HG03439 (cell line): ENCODE measurements around the gene CTNNB1.

ENCODE experiments used
- ATAC-seq: cut with Tn5 transposase; IDR thresholded peaks from one replicate; pipeline ENCODE4 v1.9.1; 2021; ENCODE audit warnings: mild to moderate bottlenecking, moderate library complexity; ENCODE audit not compliant: unreplicated experiment

The CTNNB1 gene

DNA sequence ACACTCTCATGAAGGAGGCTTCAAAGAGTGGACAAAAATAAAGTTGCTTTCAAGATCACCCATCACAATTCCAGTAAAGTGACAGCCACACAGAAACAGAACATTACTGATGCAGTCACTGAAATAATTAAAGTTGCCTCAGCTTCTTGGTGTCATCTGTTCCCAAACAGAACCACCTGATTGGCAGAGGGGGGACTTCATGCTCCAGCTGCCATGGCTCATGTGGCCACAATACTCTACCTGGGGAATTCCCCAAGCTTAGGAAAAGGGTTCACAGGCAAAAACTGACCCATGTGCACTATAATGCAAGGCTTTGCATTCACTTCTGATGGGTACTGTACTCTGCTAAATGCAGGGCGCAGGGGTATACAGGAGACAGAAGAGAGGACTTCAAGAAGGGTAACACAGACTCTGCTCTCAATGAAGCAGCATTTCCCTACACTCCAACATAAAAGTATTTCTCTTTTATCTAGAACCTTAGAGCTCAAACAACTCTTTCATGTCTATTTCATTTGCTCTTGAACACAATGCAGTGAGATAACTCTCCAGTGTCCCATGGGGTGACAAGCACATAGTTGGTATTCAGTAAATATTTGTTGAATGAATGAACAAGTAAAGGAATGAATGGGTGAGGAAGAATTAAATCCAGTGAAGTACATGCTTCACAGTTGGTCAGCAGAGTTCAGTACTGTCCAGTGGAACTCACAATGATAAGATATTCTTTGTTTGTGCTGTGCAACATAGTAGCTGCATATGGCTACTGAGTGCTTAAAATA lies 8.6 kb upstream of the CTNNB1 start:
- no peak for ATAC-seq

DNA sequence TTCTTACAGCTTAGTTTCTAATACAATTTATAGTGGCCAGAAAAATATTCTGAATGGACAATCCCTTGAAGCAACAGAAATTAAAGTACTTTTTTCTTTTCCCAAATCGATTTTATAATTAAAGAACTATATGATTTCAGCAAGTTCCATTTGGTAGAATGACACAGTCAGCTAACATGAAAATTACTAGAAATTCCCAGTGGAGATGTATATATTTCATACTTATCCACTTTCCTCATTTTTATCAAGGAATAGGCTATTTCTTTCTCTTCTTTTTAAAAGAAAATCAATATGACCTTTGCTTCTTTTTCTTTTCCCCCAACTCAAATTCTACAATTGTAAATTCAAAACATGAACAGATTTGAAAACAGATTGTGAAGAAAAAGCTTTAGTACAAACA lies 6.4 kb upstream of the CTNNB1 start:
- no peak for ATAC-seq

DNA sequence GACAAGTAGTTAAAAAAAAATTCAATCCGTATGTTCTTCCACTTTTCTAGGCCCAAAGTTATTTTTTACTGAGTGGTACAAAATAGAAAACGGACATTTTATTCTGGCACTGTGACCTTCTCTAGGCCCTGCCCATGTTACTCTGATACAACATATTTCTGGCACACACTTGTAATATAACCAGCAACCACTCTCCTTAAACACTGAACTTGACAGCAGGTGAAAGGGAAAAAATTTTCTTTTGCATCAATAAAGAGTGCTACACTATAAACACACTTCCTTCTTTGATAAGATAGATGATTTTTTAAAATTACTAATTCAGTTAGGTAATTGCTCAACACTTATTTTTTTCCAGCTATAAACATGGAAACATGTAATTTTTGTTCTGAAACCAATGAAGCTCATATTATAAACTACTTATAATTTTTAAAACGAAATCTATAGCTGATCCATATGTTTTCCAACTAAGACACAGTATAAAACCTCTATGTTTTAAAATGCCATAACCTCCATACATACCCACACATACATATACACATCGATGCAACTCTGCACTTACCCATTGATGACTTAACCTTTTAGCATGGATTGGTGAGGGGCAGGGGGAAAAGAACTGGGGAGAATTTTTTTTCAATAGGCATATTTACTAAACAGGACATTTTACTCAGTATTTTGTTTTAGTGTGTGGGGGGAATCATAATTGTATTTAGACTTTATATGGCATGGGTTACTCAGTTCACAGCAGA lies 5.3 kb upstream of the CTNNB1 start:
- ATAC-seq, result no peak

DNA sequence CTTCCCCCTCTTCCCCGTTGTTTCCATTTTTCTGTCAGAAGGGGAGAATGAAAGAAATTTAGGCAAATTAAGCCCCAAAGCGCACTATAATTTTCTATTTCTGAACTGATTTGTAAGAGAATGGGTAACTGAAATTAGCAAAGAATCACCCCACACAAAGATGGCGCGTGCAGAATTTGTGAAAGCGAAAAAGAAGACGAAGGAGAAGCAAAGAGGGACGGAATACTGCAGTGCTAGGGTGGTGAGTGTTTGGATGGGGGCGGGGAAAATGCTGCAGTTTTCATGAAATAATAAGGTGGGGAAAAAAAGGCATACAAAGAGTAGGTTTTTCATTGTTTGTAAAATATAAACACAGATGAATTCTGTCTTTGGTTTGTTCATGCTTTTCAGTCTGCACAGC lies 4.6 kb upstream of the CTNNB1 start:
- no peak for ATAC-seq

DNA sequence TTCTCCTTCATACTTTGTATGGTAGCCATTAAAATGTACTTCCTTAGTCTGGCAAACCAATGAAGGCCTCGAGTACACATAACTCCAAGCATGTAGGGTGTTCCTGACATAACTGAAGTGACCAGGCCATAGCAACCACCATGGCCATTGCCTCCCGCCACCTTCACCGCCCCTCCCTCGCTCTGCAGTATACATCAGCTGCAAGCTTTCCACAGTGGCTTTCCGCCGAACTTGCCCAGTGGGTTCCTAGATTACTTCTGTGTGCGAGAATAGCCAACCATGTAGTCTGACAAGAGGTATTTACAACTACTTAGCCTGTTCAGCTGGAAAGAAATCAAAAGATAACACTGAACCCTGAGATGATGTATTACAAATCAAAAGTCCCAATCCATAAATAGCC lies 3.4 kb upstream of the CTNNB1 start:
- ATAC-seq, result no peak

DNA sequence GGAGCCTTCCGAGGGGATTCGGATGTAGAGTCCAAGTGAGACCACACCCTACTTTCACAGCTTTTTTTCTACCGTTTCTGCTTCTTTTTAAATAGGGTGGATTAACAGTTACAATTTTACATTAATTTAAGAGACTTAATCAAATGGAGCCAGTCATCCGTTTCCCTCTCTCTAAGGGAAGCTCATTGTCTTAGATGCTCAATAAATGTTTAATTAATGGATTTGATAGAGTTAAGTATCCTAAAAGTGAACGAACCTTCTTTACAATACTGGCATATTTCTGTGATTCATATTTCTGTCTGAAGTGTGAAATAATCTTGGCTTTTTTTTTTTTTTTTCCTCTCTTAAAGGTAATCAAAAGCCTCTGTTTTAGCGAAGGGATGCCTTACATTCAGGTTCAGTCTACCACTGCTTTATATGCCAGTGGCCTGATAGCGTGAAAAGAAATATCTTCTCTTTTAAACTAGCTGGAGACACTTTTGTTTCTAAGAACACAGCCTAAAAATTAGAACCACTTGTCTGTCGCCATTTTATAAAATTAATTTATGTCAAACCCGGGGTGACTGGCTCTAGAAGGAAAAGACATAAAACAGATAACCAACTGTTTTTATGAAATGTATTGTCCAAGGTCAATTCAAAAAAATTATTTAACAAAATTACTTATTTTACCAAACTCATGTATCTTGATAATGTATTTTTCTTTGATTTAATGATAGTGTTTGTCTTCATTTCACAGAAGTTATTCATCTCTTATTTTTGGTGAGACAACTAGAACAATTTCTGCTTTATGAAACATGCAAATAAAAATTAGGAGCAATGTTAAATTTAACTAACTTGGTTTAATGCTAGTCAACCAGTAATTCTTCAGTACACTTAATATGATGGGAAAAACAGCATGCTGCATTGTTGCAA lies 2.5 kb upstream of the CTNNB1 start:
- ATAC-seq, result no peak

DNA sequence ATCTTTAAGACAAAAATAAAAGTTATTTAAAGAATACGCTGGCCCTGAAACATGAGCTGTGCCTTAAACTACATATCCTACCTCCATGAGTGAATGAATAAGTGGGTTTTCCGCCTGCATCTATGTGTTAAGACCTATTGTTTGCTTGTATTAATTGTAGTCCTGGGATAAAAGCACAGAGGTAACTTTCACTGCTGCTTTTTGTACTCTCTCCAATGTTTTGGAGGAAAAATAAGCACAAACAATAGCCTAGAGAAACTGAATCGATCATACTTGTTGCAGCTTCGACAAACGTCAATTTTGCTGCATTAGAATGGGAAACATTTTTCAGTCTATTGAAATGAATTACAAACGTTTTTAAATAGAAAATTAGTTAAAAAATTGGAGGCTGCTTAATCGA lies 1.3 kb upstream of the CTNNB1 start:
- ATAC-seq, result no peak

DNA sequence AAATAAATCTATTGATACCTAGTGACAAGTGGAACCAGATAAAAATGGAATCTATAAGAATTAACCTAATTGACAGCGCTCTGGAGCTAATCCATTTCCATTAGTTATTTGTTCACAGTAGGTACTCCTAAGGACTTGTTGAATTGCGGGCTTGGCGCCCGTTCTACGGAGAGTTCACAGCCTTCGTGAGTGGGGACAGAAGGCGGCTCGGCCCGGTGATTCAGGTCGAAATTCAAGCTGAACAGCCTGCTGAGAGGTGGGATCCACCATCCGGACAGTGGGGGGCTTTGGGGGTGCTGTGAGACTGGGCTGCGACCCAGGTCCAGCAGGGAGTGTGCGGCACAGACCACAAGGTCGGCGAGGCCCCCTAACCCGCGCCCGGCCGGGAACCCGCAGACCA lies 779 bp upstream of the CTNNB1 start:
- no peak for ATAC-seq

DNA sequence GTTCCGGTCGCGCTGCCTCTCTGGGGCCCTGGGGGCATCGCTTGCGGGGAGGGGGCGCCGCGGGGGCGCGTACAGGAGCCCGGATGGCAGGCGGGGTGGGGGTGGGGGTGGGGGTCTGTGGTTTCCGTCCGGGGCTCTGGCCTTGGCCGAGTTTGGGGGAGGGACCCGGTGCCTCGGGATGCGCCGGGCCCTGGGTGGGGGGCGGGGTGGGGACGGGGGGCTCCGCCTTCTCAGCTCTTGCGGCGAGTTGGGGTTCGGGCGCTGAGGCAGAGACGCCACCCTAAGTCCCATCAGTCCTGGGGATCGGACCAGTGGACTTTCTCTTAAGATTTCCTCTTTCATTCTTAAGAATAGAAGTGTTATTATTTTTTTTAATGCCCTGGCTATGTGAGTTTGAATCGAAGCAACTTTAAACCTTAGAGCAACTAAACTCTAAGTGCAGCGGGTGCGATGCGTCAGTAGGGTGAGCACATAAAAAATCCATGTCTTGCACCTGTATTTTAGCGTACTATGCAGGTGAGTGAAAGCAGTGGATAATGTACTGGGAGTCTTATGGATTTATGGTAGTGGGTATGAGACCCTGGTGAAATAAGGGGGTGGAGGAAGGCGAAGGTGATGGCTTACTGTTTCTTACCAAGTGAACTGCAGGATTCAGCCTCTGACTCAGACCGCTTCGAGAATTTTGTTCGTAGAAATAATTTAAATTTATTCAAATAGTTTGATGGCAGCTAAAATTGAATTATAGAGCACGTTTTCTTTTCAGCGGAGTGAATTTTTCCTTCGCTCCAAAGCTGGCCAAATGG lies 762 bp downstream of the CTNNB1 start:
- ATAC-seq, result no peak

DNA sequence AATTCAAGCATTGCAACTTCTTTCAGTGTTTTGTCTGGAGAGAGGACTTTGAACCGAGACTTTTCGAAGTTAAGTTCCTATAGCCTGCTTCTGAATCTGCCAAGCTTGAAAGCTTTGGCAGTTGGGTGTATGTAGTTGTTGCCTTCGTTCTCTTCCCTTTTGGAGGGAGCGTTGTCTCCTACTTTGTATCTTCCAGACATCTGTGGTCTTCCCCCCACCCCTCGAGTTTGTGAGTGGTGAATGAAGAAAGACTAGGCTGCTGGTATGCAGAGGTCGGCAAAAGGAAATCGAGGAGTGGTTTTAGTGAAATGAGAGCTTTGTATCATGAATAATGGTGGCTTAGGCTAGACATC lies 1.3 kb downstream of the CTNNB1 start:
- ATAC-seq, result no peak

DNA sequence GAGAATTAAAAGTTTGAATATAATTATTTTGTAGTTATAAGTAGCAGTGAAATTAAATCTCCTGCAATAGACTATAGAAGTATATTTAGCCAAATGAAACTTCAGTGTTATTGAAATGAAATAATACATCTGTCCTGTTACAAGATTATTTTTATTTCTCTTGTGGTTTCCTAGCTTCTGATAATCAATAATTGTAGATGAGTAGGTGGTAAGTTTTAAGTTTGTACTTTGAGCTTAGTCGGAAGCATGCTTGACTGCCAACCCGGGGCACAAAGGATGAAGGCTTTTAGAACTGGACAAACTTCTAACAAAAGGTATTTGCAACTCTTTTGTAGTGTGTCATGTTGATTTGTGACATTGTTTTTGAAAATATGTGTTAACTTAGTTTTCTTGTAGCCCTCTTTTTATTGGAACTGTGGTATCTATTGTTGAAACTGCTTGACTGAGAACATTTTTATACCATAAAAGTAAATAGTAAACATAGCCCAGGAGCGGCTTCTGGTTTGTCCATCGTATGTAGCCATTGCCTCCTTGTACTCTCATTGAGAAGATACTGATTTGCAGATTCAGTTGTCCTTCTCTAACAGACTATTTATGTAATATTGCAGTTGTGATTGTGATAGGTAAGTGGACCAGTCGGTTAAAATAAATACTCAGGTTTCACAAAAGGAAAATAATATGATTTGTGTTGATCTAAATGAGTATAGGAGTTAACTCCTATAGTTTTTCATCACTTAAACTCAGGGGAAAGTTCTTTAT lies 2.9 kb downstream of the CTNNB1 start:
- no peak for ATAC-seq

DNA sequence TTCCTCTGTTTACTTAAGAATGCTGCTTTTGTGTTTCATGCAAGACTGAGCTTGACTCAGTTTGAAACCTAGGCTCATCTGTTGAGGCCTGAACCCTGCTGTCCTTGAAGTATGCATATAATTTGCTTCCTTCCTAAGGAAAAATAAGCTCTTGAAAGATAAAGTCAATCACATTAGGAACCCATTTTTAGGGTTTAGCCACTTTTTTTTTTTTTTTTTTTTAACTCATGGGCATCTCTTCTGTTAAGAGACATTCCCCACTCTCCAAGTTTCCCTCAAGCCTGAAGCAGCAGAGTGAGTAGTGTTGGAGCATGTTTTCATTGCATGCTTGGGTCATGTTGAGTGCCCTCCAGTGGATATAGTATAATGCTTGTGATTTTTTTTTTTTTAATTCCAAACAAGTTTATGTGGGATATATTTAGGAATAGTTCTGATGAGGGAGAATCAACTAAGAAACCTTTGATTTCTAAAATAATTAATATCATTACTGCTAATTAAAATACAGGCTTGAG lies 3.6 kb downstream of the CTNNB1 start:
- ATAC-seq, result no peak

DNA sequence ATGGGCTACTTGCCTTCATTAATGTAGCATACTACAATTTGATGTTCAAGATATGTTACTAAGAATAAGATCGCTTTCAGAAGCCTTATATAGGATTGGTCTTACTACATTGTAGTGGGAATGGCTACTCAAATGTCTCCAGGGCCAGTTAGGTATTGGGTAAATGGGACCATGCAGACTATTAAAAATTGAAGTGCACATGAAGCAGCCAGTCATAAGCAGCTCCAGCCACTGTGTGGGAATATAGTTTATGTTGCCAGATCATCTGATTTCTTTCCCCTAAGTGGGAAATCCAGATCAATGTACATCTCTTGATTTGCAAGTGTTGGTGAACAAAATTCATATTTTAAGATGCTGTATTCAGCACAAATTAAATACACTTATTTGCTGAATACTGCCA lies 5.1 kb downstream of the CTNNB1 start:
- ATAC-seq, result no peak

DNA sequence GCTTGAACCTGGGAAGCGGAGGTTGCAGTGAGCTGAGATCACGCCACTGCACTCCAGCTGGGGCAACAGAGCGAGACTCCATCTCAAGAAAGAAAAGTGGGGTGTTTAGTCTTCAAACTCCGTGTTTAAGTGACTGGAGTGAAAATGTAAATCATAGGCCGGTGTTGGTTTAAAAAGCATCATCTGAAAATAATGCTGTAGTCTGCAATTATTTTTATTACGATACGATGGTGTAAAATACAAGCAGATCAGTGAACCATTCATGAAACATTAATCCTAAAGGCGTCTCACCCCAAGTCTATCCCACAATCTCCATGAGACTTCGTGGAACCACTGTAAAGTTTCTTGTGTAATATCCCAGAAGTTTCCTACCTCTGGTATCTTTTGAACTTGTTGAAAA lies 6.3 kb downstream of the CTNNB1 start:
- no peak for ATAC-seq

DNA sequence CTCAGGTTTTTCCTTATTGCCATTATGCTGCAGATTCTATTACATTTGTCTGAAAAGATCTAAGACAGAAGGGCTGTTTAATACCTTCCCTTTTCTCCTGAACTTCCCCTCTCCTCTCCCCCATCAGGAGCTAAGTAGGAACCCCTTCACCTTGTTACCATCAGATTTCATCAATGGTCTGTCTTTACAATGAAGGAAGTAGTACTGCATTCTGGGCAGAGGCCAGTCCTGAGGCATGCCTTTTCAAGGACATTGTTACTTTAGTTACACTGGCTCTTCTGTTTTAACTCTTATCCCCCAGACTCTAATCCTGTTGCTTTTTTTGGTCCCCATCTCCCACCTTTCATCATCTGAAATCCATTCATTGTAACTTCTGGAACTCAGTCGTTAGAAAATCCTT lies 8.1 kb downstream of the CTNNB1 start:
- no peak for ATAC-seq

DNA sequence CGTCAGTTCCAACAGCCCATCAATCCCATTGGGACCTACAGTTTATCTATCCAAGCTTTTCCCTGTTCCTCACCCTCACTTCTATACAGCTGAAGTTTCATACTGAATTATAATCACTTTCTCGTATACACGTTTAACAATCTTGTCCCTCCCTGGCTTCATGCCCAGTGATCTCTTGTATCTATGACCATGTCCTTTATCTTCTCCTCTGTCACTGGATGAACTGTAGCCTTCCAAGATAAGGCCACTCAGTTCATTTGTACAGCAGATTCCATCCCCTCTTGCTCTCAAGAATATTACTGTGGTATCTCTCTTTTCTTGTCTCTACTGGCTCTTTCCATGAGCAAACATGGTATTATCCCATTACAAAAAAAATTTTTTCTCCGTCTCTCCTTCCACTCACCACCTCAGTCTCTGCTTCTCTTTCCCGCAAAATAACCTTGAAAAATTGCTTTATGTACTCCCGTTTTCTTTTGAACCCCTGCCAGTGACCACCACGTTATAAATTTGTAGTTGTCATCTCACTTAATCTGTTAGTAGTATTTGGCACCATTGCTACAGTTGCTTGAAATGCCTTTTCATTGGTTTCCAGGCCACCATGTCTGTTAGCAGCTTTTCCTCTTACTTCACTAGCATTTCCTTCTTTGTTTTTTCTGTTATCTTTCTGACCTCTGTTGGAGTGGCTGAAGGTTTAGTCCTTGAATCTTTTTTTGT lies 9.4 kb downstream of the CTNNB1 start:
- no peak for ATAC-seq

DNA sequence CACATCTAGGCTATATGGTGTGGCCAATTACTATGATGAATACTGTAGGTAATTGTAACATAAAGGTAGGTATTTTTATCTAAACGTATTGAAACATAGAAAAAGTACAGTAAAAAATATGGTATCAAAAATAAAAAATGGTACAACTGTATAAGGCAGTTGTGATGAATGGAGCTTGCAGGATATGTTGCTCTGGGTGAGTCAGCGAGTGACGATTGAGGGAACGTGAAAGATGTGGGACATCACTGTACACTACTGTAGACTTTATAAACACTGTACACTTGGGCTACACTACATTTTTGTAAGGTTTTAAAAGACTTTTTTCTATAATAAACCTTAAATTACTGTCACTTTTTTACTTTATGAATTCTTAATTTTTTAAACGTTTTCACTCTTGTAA lies 10.3 kb downstream of the CTNNB1 start:
- no peak for ATAC-seq

DNA sequence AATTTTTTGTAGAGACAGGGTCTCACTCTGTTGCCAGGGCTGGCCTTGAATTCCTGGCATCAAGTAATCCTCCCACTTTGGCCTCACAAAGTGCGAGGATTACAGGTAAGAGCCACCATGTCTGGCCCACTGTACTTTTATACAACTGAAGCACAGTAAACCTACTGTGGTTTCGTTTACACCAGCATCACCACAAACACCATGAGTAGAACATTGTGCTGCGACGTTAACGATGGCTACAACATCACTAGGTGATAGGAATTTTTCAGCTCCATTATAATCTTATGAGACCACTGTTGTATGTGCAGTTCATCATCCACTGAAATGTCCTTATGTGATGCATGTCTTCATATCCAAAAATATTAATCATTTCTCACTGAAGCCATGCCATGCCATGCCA lies 11.7 kb downstream of the CTNNB1 start:
- no peak for ATAC-seq

DNA sequence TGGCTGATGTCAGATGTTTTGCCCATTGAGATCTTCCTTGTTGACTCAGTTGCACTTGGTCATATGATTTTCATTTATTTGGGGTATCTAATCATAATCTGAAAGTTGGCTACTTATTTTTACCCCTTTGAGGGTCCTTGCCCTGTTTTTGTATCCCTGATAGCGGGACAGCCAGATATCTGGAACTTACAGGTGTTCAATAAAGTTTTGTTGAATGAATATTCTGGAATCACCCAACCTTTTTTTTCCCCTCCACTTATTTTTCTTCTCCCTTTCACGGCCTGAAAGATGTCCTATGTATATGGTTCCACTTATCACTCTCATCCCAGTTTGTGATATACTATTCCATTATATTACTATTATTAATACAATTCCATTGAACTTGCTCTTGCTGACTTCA lies 12.8 kb downstream of the CTNNB1 start:
- ATAC-seq, result no peak
